Measurements from ENCODE around the gene FBXO21. TPM values are rescaled to one million over a fixed set of nuclear protein-coding genes. Genes with fewer than 3 reads are reported as not detected.

Gene FBXO21
- polyA plus RNA-seq, 4 donors = 60.4 to 66.3 (median 64.4) TPM

GRCh38 chr12:117169548-117169947 is 20.7 kb downstream of the FBXO21 start:
- no peak for DNase-seq (ENCODE audit: low read depth in 4 of 4, low spot score in 3 of 4)

GRCh38 chr12:117168976-117169375 is 21.3 kb downstream of the FBXO21 start:
- DNase-seq (ENCODE audit: low read depth in 4 of 4, low spot score in 3 of 4) = no peak

GRCh38 chr12:117167769-117168168 is 22.5 kb downstream of the FBXO21 start:
- DNase-seq (ENCODE audit: low read depth in 4 of 4, low spot score in 3 of 4) = no peak

GRCh38 chr12:117166107-117166506 is 24.2 kb downstream of the FBXO21 start:
- no peak for DNase-seq (ENCODE audit: low read depth in 4 of 4, low spot score in 3 of 4)

- no peak for DNase-seq (ENCODE audit: low read depth in 4 of 4, low spot score in 3 of 4)
Measured at GRCh38 chr12:117165342-117165741, 24.9 kb downstream of the FBXO21 start.

GRCh38 chr12:117162633-117163032 is 27.6 kb downstream of the FBXO21 start:
- DNase-seq (ENCODE audit: low read depth in 4 of 4, low spot score in 3 of 4) = no peak

- no peak for DNase-seq (ENCODE audit: low read depth in 4 of 4, low spot score in 3 of 4)
Measured at GRCh38 chr12:117162167-117162539, 28.1 kb downstream of the FBXO21 start.

- no peak for DNase-seq (ENCODE audit: low read depth in 4 of 4, low spot score in 3 of 4)
Measured at GRCh38 chr12:117161460-117162166, 28.7 kb downstream of the FBXO21 start.

GRCh38 chr12:117159674-117160073 is 30.6 kb downstream of the FBXO21 start:
- no peak for DNase-seq (ENCODE audit: low read depth in 4 of 4, low spot score in 3 of 4)

GRCh38 chr12:117158911-117159553 is 31.2 kb downstream of the FBXO21 start:
- DNase-seq (ENCODE audit: low read depth in 4 of 4, low spot score in 3 of 4) = no peak

GRCh38 chr12:117158096-117158495 is 32.2 kb downstream of the FBXO21 start:
- no peak for DNase-seq (ENCODE audit: low read depth in 4 of 4, low spot score in 3 of 4)

- peak in 1 of 4 donors; percentile 22 for DNase-seq (ENCODE audit: low read depth in 4 of 4, low spot score in 3 of 4)
Measured at GRCh38 chr12:117155278-117156060, 34.8 kb downstream of the FBXO21 start.

- no peak for DNase-seq (ENCODE audit: low read depth in 4 of 4, low spot score in 3 of 4)
Measured at GRCh38 chr12:117152793-117153775, 37.2 kb downstream of the FBXO21 start.

- DNase-seq (ENCODE audit: low read depth in 4 of 4, low spot score in 3 of 4) = no peak
Measured at GRCh38 chr12:117151403-117152031, 38.8 kb downstream of the FBXO21 start.

GRCh38 chr12:117149431-117149830 is 40.8 kb downstream of the FBXO21 start:
- DNase-seq (ENCODE audit: low read depth in 4 of 4, low spot score in 3 of 4) = no peak

- DNase-seq (ENCODE audit: low read depth in 4 of 4, low spot score in 3 of 4) = no peak
Measured at GRCh38 chr12:117148642-117149041, 41.6 kb downstream of the FBXO21 start.

GRCh38 chr12:117147639-117148038 is 42.6 kb downstream of the FBXO21 start:
- no peak for DNase-seq (ENCODE audit: low read depth in 4 of 4, low spot score in 3 of 4)

GRCh38 chr12:117145597-117146154 is 44.6 kb downstream of the FBXO21 start:
- no peak for DNase-seq (ENCODE audit: low read depth in 4 of 4, low spot score in 3 of 4)

- DNase-seq (ENCODE audit: low read depth in 4 of 4, low spot score in 3 of 4) = no peak
Measured at GRCh38 chr12:117144599-117144998, 45.7 kb downstream of the FBXO21 start.
